NCI-H1436 treated with DMSO at 0.1 percent for 48 hours (cell line): ENCODE data around the gene YY1AP1.
"Not testable (repeated sequence)": the region's sequence is repeated elsewhere in the genome, so short reads cannot be mapped to it uniquely, and the experiment has no call there.

Source experiments
- DNase-seq: peaks from one replicate; lab custom pipeline; 2025; lab: John Stamatoyannopoulos, UW

Gene YY1AP1

GRCh38 chr1:155695072-155695471 lies 6.5 kb upstream of the YY1AP1 start:
- no peak for DNase-seq

- no peak for DNase-seq
Observed at GRCh38 chr1:155694167-155694566, 5.6 kb upstream of the YY1AP1 start.

DNA sequence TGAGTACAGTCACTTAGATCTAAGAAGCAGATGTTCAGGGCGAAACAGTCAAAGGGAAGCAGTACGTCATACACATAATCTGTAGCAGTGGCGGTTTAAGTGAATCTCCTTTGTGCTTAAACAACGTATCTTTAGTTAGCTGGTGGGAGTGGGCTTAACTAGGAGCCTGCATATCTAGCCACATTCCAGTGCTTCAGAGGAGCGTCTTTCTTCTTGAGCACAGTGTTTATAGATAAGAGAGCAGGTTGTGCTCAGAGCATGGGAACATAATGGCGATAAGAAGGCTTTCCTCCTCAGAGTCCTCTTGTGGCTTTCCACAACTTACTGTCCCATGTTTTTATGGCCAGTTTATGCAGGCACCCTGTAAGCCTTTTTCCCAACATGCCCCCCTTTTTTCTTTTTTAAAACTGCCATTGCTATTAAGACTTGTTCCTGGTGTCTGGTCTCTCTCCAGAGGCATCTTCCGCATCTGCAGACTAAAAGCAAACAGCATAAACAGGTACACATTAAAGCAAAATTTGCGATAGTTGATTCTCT lies 3.5 kb upstream of the YY1AP1 start:
- DNase-seq: no peak

- not testable (repeated sequence) for DNase-seq
Observed at GRCh38 chr1:155689081-155689607, 570 bp upstream of the YY1AP1 start, which contains the start of gene DAP3. Gene DAP3 (plus strand): TSS chr1:155689091. CDS start chr1:155709780, 20,689 bp downstream.

- DNase-seq: not testable (repeated sequence)
Observed at GRCh38 chr1:155687705-155688323, 760 bp downstream of the YY1AP1 start.

DNA sequence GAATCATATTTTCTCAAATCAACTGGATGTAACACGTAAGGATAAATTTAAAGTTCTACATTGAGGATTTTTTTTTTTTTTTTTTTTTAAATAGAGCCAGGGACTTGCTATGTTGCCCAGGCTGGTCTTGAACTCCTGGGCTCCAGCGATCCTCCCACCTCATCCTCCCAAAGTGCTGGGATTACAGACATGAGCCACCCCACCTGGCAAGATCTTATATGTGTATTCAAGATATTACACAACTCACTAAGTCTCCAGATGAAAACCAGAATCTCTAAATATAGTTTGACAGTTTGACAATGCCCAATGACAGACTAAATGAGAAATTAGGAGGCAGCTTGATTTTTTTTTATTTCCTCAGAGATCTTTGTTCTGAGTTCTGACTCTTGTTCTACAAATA lies 6.8 kb downstream of the YY1AP1 start:
- no peak for DNase-seq

GRCh38 chr1:155680531-155680930 lies 8.0 kb downstream of the YY1AP1 start:
- no peak for DNase-seq

DNA sequence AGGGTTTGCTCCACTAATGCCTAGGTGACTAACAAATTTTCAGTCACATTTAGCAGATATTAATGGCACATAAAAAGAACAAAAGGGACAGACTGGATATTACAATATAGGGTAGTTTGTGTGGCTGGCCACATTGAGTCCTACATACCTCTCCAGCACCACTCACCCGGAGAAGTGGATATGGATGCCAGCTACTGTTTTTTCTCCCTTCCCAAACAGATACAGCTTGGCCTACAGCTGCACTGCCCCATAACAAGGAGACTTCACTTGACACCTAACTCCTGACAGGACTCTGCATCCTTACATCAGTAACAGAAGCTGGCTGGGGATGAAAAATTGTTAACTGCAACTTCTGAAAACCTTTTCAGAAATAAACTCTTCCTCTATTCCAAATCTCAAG lies 9.6 kb downstream of the YY1AP1 start:
- not testable (repeated sequence) for DNase-seq

- no peak for DNase-seq
Observed at GRCh38 chr1:155678027-155678426, 10.5 kb downstream of the YY1AP1 start.

DNA sequence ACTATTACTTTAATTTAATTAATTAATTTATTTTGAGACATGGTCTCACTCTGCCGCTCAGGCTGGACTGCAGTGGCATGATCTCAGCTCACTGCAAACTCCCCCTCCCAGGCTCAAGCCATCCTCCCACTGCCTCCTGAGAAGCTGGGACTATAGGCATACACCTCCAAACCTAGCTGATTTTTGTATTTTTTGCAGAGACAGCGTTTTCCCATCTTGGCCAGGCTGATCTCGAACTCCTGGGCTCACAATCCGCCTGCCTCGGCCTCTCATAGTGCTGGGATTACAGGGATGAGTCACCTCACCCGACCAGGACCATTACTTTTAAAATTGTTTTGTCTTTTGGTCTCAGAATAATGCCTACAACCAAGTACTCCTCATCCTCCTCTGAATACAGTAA lies 15.6 kb downstream of the YY1AP1 start:
- DNase-seq: no peak

- DNase-seq: no peak
Observed at GRCh38 chr1:155671750-155672149, 16.8 kb downstream of the YY1AP1 start.

DNA sequence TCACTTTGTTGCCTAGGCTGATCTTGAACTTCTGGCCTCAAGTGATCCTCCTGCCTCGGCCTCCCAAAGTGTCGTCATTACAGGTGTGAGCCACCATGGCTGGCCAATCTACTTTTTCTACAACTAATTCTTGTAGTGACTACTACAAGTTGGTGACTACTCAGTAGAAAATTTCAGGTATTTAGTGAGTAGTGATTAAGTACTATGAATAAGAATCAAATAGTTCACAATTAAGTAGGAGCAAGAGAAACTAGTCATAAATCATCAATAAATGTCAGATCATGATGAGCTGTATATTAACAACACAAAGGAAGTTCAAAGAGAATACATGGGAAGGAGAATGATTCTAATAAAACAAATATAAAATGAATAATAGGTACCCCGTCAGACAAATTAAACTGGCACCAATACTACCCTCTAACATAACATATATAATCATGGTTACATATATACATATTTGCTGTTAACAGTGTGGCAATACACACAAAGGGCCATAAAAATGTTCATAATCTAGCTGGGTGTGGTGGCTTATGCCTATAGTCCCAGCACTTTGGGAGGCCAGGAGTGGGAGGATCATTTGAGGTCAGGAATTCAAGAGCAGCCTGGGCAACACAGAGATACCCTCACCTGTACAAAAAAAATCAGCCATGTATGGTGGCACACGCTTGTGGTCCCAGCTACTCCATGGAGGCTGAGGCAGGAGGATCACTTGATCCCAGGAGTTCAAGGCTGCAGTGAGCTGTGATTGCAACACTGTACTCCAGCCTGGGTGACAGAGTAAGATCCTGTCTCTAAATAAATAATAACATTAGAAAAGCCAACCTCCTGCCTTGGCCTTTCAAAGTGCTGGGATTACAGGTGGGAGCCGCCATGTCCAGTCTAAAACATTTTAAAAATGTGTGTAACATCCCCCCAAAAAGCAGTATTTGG lies 19.1 kb downstream of the YY1AP1 start:
- DNase-seq: no peak

GRCh38 chr1:155661239-155661638 lies 27.3 kb downstream of the YY1AP1 start:
- DNase-seq: not testable (repeated sequence)

GRCh38 chr1:155657463-155657862 lies 31.1 kb downstream of the YY1AP1 start:
- DNase-seq: no peak

GRCh38 chr1:155652951-155653350 lies 35.6 kb downstream of the YY1AP1 start:
- no peak for DNase-seq

- DNase-seq: peak; percentile 41
Observed at GRCh38 chr1:155651861-155652661, 36.5 kb downstream of the YY1AP1 start.

DNA sequence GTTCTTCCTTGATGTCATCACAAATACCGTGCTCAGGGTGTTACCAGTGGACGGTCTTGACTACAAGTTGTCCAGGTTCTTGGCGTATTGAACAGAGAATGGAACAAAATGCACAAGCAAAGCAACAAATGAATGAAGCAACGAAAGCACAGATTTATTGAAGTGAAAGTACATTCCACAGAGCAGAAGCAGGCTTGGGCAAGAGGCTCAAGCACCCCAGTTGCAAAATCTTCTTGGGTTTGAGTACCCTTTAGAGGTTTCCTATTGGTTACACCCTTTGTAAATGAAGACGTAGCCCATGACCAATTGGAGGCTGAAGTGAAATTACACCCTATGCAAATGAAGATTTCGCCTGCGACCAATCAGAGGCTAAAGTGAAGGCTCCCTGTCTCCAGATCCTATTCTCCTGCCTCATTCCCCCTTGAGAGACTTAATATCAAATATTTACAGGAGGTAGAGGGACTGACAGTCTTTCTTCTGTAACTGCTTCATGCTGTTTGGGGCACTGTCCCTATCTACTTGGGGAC lies 38.3 kb downstream of the YY1AP1 start:
- DNase-seq: no peak

DNA sequence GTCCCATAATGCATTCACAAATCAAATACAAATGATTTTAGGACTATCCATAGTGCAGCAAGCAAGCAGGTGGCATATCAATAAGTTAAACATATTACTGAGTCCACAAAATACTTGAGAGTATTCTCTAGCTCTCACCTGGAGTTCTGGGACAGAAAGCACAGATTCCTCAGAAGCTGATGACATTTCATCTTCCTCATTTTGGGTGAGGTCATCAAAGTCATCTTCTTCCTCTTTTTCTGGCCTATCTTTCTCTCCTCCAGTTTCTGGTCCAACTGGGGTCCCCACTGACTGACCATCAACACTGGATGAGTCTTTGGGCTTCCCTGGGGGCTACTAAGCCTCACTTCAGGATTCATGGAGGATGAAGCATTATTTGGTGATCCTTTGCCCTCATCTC lies 38.9 kb downstream of the YY1AP1 start:
- DNase-seq: no peak

DNA sequence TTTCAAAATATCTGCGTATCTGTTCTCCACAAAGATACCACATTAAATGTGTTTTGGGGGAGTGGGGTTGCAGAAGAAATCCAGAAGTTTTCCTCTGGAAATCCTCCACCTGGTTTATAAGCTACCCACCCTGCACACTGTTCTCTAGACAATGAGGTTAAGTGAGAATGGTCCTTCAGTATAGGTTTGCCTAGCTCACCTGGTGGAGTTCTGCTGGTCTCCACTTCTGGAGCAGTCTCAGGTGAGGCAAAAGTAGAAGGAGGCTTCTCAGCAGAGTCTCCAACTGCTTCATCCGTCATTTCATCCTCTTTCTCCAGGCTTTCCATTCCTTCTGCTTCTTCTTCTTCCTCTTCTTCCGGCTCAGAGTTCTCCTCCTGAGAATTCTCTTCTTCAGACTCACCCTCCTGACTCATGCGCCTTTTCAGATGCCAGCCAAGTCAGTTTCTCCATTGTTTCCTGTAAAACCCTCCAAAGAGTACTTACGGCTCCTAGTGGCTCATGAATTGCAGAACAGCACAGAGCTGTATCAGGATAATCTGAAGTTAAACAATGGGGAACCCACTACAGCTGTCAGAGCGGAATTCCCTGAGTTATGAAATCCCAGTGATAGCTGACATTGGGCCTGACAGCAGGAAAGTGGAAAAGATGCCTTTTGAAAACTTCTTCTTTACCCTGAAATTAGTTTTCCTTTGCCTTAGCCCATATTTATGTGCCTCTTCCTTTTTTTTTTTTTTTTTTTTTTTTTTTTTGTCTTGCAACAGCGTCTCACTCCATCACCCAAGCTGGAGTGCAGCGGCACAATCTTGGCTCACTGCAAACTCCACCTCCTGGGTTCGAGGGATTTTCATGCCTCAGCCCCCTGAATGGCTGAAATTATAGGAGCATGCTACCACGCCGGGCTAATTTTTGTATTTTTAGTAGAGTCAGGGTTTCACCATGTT lies 40.1 kb downstream of the YY1AP1 start:
- no peak for DNase-seq

DNA sequence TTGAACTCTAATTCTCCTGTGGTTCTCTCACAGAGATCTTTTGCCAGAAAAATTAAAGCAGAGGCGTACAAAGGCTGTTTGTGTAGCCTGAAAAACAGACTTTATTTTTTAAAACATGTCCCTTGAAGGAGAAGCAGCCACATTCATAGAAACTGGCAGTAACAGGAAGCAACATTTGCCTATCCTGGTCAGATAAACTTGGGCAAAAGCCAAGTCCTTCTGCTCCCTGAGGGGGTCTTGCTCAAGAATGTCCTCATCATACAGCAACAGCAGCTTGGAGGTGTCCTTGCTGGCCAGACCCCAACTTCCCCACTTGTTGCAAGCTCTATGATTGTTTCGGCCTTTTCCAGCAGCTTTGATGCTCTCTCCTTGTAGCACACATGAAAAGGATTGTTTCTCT lies 42.3 kb downstream of the YY1AP1 start:
- DNase-seq: no peak

DNA sequence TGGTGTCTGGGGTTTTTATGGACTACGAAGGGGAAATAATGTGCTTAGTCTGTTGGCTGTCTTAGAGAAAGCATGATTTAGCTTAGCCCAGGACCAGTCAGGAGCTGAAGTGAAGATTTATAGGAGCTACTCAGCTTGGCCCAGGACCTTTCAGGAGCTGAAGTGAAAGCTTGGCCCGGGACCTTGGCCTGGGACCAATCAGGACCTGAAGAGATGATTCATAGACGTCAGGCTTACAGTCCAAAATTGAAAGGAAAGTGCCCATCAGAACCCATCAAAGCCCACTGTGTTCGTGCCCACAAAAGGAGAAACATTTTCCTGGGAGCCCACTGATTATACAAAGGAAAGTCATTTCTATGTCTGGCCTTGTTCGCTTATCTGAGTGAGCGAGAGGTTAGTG lies 42.9 kb downstream of the YY1AP1 start:
- DNase-seq: no peak
